ENCODE measurements around the gene MARS1.
"Not testable (repeated sequence)": the region's sequence is repeated elsewhere in the genome, so short reads cannot be mapped to it uniquely, and the experiment has no call there.

The MARS1 gene

DNA sequence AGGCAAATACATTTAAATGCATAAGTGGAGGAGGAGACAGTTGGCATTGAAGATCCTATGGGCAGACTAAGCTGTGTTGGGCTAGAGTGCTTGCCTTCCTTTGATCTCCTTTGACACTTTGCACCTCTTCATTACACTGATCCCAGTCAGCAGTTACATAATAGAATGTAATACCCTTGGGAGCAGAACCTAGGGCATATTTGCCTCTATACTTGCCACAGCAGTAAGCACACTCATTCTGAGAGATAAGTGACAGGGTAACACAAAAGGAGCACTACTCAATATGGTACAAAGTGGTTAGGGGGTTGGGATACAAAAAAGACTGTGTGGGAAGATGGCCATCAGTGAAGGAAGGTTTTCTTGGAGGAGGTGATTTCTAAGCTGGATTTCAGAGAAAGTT lies 9.0 kb downstream of the MARS1 start:
- no peak for DNase-seq

DNA sequence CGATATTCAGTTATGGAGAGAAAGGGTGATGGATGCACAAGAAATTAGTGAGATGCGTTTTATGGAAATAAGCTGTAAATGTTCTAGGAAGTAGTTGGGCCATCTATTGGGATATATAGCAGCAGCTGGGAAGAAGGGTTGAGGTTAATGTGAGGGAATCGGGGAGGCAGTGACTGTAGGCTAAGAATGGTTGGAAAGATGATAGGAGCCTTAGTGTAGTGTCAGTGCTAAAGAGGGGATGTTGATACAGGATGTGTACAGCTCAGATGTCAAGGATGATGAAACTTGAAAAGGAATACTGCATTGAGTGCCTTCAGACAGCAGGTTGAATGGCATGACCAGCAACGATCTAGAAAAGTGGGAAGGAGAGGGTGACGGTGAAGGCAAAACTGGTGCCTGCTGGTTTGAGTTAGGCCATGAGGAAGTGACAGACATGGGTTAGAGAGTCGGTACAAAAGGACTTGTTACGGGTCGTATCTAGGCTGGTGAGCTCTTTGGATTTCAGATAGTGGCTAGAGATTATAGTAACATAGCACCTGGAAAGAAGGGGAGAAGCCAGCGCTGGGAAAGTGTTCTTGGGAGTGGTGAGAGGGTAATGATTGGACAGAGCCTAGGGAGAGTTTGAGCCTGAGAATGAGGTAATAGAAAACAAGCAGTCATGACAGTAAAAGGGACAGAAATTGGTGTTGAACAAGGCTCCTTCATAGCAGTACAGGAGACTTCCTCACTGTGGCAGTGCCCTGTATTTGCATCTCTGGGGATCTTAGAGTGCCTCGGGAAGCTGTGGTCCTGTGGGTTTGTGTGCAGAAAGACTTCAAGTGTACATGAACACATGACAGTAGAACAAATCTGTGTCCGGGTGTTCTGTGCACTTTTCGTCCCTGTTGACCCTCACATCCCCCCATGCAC lies 9.6 kb downstream of the MARS1 start:
- DNase-seq = no peak

DNA sequence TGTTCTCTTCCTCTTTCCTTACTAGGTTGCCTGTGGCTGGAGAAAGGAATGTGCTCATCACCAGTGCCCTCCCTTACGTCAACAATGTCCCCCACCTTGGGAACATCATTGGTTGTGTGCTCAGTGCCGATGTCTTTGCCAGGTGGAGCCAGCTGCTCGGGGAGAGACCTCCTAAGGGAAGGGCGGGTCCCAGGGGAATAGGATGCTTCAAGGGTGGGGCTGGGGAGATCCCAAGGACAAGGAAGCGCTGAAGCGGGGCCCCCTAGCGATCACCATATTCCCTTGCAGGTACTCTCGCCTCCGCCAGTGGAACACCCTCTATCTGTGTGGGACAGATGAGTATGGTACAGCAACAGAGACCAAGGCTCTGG lies 10.2 kb downstream of the MARS1 start:
- no peak for DNase-seq

DNA sequence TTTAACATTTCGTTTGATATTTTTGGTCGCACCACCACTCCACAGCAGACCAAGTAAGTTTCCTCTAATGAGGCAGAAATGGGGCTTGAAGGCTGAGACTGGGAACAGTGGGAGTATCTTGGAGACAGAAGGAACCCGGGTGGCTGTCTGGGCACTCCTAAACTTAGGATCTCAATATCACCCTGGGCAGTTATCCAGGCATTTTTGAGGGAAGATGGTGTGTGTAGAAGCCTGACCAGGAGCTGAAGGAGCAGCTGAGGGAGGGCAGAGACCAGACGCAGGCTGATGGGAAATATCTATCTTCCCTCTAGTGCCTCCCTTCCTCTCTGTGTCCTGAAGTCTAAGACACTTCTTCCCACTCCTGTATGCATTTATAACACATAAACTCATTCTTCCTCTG lies 10.7 kb downstream of the MARS1 start:
- no peak for DNase-seq

DNA sequence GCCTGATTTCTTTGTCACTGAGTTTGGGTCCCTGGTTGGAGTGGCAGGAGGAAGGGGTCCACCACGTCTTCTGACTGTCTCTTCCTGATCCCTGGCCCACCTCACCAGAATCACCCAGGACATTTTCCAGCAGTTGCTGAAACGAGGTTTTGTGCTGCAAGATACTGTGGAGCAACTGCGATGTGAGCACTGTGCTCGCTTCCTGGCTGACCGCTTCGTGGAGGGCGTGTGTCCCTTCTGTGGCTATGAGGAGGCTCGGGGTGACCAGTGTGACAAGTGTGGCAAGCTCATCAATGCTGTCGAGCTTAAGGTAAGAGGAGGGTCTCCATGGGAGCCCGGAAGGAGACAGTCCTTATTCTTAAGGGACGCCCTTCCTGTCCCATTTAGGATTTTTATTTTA lies 12.3 kb downstream of the MARS1 start:
- no peak for DNase-seq

DNA sequence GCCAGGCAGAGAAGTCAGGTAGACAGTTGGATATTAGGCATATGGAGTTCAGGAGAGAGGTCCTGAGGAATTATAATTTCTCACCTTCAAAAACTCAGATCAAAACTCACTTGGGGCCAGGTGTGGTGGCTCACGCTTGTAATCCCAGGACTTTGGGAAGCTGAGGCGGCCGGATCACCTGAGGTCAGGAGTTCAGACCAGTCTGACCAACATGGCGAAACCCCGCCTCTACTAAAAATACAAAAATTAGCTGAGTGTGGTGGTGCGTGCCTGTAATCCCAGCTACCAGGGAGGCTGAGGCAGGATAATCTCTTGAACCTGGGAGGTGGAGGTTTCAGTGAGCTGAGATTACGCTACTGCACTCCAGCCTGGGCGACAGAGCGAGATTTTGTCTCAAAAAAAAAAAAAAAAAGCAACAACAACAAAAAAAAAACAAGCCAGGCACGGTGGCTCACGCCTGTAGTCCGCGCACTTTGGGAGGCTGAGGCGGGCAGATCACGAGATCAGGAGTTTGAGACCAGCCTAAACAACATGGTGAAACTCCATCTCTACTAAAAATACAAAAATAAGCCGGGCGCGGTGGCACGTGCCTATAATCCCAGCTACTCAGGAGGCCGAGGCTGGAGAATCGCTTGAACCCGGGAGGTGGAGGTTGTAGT lies 14.6 kb downstream of the MARS1 start:
- not testable (repeated sequence) for DNase-seq

DNA sequence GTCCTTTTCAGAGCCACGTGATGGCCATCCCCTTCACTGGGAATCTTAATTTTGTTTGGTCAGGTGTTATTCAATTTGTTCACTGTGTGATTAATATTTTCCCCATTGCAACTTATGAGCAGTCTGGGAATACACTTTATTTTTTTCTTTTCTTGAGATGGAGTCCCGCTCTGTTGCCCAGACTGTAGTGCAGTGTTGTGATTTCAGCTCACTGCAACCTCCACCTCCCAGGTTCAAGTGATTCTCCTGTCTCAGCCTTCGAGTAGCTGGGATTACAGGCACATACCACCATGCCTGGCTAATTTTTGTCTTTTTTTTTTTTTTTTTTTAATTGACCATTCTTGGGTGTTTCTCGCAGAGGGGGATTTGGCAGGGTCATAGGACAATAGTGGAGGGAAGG lies 18.7 kb downstream of the MARS1 start:
- not testable (repeated sequence) for DNase-seq

DNA sequence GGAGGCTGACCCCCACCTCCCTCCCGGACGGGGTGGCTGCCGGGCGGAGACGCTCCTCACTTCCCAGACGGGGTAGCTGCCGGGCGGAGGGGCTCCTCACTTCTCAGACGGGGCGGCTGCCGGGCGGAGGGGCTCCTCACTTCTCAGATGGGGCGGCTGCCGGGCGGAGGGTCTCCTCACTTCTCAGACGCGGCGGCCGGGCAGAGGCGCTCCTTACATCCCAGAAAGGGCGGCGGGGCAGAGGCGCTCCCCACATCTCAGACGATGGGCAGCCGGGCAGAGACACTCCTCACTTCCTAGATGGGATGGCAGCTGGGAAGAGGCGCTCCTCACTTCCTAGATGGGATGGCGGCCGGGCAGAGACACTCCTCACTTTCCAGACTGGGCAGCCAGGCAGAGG lies 19.9 kb downstream of the MARS1 start:
- not testable (repeated sequence) for DNase-seq

DNA sequence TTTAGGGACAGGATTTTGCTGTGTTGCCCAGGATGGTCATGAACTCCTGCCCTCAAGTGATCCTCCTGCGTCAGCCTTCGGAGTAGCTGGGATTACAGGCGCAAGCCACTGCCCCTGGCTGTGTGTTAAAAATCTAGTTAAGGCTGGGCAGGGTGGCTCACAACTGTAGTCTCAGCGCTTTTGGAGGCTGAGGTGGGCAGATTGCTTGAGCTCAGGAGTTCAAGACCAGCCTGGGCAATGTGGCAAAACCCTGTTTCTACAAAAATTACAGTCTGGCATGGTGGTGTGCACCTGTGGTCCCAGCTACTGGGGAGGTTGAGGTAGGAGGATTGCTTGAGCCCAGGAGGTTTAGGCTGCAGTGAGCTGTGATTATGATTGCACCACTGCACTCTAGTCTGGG lies 23.3 kb downstream of the MARS1 start:
- no peak for DNase-seq

DNA sequence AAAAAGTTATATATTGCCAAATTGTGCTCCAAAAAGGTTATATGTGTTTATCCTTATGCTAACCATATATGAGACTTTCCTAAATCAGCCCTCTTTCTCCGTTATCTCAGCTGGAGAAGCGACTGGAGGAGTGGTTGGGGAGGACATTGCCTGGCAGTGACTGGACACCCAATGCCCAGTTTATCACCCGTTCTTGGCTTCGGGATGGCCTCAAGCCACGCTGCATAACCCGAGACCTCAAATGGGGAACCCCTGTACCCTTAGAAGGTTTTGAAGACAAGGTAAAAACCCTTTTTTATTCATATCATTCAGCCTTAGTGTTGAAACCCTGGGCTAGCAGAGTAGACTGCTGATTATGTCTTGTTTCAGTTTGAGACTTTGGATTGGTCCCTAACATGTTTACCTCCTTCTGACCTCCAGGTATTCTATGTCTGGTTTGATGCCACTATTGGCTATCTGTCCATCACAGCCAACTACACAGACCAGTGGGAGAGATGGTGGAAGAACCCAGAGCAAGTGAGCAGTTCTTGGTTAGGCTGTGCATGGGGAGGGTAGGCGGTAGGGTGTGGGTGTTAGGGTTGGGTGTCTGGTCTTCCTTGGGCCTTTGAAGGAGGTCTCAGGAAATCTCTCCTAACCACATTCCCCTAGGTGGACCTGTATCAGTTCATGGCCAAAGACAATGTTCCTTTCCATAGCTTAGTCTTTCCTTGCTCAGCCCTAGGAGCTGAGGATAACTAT lies 23.9 kb downstream of the MARS1 start:
- DNase-seq = no peak

DNA sequence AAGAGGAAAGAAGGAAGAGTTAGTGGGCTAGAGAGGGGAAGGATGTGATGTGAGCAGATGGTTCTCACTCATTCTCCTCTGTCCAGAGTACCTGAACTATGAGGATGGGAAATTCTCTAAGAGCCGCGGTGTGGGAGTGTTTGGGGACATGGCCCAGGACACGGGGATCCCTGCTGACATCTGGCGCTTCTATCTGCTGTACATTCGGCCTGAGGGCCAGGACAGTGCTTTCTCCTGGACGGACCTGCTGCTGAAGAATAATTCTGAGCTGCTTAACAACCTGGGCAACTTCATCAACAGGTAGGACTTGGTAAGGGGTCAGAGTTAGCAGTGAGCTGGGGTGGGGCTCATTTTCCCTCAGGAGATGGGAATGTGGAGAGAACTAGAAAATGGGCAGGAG lies 24.8 kb downstream of the MARS1 start:
- no peak for DNase-seq

DNA sequence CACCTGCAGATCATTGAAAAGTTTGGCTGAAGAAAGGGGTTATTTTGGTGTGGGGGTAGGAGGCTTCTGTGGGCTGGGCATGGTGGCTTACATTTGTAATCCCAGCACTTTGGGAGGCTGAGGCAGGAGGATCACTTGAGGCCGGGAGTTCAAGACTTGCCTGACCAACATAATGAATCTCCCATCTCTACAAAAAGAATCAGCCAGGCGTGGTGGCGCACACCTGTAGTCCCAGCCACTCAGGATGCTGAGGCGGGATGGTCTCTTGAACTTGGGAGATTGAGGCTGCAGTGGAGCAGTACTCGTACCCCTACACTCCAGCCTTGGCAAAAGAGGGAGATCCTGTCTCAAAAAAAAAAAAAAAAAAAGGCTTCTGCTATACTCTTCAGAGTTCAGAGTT lies 25.4 kb downstream of the MARS1 start:
- DNase-seq = no peak

DNA sequence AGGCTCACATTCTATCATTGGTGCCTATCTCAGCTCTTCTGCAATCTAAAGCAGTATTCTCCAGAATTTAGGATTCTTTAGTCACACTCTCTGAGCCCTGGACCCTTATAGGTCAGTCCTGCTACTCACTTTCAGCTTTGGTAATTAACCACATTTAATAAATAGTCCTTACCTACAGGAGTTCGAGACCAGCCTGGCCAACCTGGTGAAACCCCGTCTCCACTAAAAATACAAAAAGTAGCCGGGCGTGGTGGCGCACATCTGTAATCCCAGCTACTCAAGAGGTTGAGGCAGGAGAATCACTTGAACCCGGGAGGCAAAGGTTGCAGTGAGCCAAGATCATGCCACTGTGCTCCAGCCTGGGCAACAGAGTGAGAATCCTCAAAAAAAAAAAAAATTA lies 25.8 kb downstream of the MARS1 start:
- DNase-seq = not testable (repeated sequence)

DNA sequence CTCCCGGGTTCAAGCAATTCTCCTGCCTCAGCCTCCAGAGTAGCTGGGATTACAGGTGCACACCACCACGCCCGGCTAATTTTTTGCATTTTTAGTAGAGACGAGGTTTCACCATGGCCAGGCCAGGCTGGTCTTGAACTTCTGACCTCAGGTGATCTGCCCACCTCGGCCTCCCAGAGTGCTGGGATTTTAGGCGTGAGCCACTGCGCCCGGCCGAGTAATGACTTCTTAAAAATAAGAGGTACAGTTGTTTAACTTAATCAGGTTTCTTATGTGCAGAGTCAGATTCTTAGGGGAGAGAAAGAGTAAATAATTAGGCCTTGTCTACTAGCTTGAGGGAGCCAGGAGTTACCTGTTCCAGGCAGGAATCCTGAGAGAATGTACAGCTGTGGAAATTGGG lies 26.4 kb downstream of the MARS1 start:
- not testable (repeated sequence) for DNase-seq

DNA sequence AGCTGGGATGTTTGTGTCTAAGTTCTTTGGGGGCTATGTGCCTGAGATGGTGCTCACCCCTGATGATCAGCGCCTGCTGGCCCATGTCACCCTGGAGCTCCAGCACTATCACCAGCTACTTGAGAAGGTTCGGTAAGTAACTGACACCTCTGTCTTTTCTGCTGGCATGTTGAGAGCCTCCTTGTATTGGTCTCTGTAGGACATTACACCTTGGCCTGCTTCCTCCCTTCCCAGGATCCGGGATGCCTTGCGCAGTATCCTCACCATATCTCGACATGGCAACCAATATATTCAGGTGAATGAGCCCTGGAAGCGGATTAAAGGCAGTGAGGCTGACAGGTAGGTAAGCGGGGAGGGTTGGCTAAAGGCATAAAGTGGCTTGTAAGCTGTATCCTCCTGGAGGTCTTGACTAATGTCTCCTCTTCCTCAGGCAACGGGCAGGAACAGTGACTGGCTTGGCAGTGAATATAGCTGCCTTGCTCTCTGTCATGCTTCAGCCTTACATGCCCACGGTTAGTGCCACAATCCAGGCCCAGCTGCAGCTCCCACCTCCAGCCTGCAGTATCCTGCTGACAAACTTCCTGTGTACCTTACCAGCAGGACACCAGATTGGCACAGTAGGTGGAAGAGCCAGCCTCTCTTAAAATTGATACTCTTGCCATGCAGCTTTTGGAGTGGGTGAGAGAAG lies 27.0 kb downstream of the MARS1 start:
- DNase-seq = no peak

DNA sequence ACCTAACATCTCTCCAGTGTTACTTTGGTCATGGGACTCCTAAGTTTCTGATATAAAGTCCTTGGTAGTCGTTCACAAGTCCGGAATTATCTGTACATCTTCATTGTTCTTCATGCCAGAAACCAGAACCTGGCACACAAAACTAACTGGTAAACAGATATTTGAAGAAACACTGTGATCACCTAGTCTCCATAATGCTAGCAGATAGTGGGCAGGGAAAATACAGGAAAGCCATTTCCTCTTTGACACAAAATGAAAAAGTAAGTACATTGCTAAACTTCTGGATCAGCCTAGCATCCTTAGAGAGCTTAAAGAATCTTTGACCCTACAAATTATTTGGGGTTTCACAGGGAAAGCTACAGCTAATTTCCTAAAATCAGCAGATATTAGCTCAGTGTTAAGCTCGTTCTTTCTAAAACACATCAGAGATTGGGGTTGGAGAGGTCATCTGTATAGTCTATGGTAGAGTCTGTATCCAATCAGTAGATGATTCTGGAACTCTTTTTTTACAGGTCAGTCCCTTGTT lies 27.6 kb downstream of the MARS1 start:
- DNase-seq = no peak

DNA sequence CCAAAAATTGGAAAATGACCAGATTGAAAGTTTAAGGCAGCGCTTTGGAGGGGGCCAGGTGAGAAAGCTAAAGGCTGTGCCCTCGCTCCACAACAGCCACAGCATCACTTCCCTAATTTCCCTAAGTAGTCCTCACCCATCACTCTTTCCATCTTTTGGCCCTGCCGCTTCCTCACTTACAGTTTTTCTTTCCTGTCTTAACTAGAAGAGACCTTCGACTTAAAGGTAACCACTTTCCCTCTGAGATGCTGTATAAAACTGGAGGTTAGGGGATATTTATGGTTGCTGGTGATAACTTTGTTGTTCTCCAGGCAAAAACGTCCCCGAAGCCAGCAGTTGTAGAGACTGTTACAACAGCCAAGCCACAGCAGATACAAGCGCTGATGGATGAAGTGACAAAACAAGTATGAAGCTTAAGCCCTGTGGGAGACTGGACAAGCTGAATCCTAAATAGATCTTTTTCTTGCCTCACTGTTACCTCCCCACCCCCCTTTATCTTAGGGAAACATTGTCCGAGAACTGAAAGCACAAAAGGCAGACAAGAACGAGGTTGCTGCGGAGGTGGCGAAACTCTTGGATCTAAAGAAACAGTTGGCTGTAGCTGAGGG lies 28.2 kb downstream of the MARS1 start:
- DNase-seq = no peak

DNA sequence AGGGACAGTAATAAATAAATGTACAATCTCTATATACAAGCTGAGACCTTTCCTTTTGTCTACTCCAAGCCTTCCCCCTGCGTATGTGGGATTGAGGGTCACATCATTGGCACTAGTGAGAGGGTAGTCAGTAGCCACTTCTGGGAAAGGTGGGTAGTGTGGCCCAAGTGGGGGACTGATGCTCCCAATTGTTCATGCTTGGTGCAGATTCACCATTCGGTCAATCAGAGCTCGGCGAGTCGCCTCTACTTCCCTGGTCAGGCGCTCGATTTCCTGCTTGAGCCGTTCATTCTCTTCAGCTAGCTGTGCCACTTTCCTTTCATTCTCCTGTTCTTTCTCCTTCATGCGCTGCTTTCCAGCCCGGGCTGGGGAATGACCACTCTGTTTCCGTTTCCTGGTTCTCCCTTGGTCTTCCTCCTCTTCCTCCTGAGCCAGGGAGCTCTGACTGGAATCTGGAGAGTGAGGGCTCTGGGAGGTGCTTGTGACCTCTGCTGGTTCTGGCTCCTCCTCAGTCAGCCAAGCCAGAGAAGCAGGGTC lies 28.8 kb downstream of the MARS1 start:
- no peak for DNase-seq

DNA sequence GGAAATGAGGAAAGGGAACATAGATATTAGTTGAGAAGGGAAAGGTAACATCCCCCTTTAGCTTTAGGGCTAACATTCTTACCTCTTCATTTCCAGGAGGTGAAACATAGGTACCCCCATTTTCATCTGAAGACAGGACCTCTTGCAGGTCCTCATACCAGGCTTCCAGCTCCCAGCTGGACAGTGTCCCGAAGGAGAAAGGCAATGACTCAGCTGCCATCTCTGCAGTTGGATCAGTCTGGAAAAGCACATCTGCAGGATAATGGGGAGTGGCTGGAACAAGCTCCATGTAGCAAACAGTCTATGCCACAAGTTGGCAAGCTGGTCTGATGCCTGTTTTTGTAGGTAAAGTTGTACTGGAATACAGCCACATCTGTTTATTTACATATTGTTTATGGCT lies 29.3 kb downstream of the MARS1 start:
- DNase-seq = no peak

DNA sequence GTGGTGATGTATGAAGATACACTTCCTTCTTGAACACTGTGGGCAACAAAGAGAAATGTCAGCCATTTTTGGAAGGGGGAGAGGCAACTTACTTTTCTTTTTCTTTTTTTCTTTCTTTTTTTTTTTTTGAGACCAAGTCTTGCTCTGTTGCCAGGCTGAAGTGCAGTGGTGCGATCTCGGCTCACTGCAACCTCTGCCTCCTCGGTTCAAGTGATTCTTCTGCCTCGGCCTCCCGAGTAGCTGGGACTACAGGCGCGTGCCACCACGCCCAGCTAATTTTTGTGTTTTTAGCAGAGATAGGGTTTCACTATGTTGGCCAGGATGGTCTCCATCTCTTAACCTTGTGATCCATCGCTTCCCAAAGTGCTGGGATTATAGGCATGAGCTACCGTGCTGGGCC lies 29.9 kb downstream of the MARS1 start:
- DNase-seq = not testable (repeated sequence)

DNA sequence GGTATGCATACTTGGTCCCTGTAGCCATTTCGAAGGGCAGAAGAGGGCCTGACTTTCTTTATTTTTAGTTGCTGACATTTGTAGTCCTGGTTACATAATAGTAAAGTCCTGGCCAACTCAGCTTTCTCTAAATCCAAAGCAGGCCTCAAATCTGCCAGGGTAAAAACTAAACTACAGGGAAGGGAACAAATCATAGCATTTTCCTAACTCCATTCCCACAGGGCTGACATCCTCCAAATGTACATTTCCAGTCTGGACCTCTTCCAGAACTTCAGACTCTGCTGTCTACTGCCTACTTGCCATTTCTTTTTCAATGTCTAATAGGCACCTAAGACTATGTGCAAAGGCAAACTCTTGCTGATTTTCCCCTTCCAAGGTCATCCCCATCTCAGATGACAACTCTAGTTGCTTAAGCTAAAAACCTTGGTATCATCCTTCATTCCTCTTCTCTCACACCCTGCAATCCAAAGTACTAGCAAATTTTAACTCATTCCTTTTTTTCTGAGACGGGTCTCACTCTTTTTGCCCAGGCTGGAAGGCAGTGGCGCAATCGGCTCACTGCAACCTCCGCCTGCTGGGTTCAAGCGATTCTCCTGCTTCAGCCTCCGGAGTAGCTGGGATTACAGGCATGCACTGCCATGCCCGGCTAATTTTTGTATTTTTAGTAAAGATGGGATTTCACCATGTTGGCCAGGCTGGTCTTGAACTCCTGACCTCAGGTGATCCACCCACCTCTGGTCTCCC lies 30.5 kb downstream of the MARS1 start:
- no peak for DNase-seq

All from NCI-H1436 treated with DMSO at 0.1 percent for 48 hours (cell line).